Fibroblast of the aortic adventitia (primary cell): ENCODE data around the gene ALKAL2. TPM values are rescaled to one million over a fixed set of nuclear protein-coding genes. Genes with fewer than 3 reads are reported as not detected.

Source experiments
- DNase-seq: peaks from one replicate; pipeline ENCODE4 v3.0.0-alpha.2; 2010; ENCODE audit warnings: low read depth
- H3K4me3 ChIP-seq: 2 replicates; pipeline ENCODE4 v1.5.1; 2011; ENCODE audit warnings: low read depth, mild to moderate bottlenecking, control low read depth, low read length, moderate library complexity
- total RNA-seq: library from RNA; depleted of rRNA; stranded (reverse); fragments of >200 nt; gene quantifications from 2 replicates; pipeline ENCODE4 v1.2.3, GENCODE V29; 2012; ENCODE audit warnings: low replicate concordance
- TF ChIP-seq, protein P1 (sequence below): IDR thresholded peaks from 2 replicates; pipeline ENCODE4 v1.5.1; 2011; ENCODE audit warnings: mild to moderate bottlenecking, low read length, control low read depth, inconsistent platforms; ENCODE audit not compliant: insufficient read depth

The ALKAL2 gene
- total RNA-seq, 1 donor = 1.3 TPM

DNA sequence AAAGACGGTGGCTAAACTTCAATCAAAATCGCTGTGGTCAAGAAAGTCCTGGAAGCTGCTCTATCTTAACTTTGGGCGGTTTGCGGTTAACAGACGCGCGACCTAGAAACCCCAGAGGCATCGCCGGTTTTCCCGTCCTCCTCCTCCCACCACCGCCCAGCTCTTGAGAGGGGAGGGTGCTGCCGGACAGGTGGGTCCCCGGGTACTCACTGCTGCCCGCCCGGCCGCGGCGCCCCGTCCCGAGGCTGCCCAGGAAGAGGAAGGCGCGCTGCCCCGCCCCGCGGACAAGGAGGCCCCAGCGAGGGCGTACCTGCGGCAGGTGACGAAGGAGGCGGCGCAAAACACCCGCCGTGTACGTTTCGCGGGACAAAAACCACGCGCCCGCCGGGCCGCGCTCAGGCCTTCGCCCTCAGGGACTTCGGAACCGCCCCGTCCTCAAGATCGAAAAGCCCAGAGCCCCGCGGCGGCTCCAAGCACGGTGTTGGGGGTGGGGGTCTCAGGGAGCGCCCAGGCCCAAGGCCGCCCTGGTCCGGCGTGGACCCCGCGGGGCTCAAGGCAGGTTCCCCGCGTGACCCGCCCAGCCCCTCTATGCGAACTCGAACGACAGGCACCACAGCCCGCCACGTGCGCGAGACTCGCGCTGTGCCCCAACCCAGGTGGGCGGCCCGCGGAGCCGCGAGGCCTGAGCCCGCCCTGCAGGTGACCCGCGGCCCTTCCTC lies 24.0 kb downstream of the ALKAL2 start, which contains the start of gene SH3YL1:
Gene SH3YL1 (minus strand): TSS at position 259 of the 719 bp plus-strand sequence. CDS start 48 bp downstream, at position 211.
- peak; percentile 11 for DNase-seq
- peak within 1 kb of the TSS; percentile 98 for H3K4me3 ChIP-seq
- TF ChIP-seq, protein P1, sequence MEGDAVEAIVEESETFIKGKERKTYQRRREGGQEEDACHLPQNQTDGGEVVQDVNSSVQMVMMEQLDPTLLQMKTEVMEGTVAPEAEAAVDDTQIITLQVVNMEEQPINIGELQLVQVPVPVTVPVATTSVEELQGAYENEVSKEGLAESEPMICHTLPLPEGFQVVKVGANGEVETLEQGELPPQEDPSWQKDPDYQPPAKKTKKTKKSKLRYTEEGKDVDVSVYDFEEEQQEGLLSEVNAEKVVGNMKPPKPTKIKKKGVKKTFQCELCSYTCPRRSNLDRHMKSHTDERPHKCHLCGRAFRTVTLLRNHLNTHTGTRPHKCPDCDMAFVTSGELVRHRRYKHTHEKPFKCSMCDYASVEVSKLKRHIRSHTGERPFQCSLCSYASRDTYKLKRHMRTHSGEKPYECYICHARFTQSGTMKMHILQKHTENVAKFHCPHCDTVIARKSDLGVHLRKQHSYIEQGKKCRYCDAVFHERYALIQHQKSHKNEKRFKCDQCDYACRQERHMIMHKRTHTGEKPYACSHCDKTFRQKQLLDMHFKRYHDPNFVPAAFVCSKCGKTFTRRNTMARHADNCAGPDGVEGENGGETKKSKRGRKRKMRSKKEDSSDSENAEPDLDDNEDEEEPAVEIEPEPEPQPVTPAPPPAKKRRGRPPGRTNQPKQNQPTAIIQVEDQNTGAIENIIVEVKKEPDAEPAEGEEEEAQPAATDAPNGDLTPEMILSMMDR = no peak

DNA sequence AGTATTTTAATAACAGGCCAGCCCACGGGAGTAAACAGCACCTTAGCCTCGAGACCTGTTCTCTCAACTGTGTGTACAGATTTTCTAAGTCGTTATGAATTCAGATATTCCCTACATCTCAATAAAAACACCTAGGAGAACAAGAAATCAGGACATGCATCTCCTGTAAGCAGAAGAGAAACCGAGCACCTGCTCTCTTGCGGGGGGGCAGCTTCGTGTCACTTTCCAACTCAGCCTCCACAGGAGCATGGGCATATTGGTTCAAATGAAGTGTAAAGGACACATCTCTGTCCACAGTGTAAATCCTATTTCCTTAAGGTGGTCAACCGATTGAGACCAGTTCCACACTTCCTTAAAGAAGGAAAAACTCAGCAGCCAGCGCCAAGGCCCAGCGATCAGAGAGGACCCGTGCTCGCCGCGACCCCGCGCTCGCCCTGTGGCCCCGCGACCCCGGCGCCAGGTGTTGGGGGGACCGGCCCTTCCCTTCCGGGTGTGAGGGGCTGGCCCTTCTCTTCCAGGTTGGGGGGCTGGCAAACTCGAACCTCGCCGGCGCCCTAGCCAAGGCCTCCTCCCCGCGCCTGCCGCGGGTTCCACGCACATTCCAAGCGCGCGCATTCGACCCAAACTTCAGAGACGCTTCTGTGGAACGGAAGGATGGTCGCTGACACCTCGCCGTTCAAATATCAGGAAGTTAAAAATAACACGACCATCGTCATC lies 24.7 kb downstream of the ALKAL2 start:
- DNase-seq = no peak

DNA sequence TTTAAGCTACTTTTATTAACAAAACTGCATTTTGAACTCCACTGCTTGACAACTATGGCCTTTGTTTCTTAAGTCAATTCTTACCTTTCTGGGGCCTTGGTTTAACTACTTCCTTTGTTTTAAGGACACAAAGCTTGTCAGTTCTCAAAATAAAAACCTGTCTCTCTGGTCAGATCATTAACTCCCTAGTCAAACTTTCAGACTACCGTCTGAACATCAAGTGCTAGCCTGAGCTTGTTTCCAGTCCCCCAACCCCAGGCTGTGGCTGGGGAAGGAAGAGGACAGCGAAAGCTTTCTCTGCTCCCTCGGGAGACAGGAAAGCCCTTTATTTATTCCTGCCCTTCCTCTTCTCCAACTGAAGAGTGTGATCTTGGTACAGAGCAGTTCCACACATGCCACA lies 25.8 kb downstream of the ALKAL2 start:
- no peak overlapping the region for H3K4me3 ChIP-seq
- no peak for DNase-seq
- TF ChIP-seq, protein P1 = no peak

More for the DNA sequence above, 24.7 kb downstream of the ALKAL2 start:
- TF ChIP-seq, protein P1 = no peak
- peak overlapping the region; percentile 98 for H3K4me3 ChIP-seq

DNA sequence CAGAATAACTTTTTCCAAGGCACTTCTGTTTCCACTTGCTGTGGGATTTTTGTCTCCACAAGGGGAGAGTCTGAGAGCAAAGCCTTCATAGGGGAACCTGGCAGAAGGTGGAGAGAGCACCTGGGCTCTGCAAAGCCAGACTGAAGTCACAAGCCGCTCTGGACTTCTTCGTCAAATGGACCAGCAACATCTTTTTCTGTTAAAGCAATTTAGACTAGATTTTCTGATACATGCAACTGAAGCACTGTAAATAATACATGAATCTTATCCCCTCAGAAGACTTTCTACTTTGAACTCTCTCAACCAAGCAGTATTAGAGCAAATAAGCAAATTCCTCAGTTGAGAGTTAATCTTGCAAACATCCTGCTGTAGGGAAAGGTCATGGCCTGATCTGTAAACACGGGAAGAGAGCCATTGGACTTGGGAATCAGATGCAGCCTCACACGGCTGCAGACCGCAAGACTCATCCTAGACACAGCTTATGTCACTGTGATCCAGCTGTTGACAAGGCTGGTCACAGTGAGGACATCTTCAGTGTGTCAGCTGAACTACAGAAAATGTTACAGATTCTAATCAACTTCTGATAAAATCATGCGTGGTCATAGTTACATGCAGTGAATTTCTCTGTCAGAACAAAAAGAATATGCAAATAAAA lies 27.3 kb downstream of the ALKAL2 start:
- TF ChIP-seq, protein P1 = no peak
- no peak for DNase-seq
- no peak overlapping the region for H3K4me3 ChIP-seq

DNA sequence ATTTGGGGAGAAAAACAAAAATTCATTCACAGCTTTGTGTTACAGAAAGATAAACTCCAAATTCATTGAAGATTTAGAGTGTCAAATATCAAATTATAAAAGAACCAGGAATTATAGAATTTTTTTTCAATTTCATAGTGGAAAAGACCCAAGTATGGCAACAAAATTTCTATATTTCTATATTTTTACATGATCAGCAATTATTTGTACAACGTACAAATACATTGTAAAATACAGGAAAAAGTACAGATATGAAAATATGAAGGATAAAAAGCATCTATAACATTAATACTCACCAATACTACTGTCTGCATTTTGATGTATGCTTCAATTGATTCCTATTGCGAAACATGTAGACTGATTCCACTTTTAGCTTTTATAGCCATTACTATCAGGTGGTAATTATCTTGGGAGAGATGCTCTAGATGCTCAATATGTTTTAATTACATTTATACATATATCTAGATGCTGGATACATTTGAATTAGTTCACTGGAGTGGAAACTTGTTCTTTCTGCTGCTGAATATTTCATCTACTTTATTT lies 28.0 kb downstream of the ALKAL2 start:
- H3K4me3 ChIP-seq = no peak overlapping the region
- DNase-seq = no peak
- TF ChIP-seq, protein P1 = no peak

DNA sequence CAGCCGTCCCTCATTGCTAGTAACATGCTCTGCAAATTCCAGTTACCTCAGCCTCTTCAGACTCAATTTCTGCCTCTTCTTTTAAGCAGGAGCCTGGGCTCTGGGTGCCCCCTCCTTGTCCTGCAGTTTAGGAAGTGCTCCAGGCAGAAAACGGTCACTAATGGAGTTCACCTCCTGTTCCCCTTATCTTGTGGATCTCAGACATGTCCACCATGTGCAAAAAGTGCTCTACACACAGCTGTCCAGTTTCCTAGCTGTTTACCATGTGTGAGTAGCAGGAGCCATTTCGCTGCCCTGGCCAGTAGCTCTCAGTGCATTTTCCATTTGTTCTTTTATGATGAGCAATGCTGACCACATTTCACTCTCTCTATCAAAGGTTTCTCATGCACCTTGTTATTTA lies 29.0 kb downstream of the ALKAL2 start:
- no peak for DNase-seq
- H3K4me3 ChIP-seq = no peak overlapping the region
- TF ChIP-seq, protein P1 = no peak
